GM12874 (cell line): ENCODE results near the gene OBSL1.

Experiments
- TF ChIP-seq, protein P1 (sequence below): IDR thresholded peaks from 2 replicates; pipeline ENCODE4 v1.5.1; 2011; ENCODE audit warnings: low read depth, mild to moderate bottlenecking, control low read depth, low read length, moderate library complexity; ENCODE audit not compliant: insufficient read depth

OBSL1 gene

DNA sequence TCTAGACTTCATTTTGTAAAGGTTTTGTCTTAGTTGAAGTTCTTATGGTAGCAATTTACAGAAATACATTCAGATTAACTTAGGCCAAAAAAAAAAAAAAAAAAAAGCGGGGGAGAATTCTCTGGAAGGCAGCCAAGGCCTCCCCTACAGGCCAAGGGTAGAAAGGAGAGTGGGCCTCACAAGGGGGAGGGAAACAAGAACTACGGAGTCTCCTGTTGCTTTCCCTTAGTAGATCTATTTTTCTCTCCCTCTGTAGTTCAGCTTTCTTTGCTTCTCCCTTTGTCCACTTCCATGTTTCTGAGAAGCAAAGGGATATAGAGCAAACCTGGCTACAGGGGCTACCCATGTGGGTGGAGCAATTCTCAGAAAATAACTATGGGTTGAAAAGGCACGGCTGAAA lies 23.9 kb upstream of the OBSL1 start:
- TF ChIP-seq, protein P1, sequence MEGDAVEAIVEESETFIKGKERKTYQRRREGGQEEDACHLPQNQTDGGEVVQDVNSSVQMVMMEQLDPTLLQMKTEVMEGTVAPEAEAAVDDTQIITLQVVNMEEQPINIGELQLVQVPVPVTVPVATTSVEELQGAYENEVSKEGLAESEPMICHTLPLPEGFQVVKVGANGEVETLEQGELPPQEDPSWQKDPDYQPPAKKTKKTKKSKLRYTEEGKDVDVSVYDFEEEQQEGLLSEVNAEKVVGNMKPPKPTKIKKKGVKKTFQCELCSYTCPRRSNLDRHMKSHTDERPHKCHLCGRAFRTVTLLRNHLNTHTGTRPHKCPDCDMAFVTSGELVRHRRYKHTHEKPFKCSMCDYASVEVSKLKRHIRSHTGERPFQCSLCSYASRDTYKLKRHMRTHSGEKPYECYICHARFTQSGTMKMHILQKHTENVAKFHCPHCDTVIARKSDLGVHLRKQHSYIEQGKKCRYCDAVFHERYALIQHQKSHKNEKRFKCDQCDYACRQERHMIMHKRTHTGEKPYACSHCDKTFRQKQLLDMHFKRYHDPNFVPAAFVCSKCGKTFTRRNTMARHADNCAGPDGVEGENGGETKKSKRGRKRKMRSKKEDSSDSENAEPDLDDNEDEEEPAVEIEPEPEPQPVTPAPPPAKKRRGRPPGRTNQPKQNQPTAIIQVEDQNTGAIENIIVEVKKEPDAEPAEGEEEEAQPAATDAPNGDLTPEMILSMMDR = no peak

DNA sequence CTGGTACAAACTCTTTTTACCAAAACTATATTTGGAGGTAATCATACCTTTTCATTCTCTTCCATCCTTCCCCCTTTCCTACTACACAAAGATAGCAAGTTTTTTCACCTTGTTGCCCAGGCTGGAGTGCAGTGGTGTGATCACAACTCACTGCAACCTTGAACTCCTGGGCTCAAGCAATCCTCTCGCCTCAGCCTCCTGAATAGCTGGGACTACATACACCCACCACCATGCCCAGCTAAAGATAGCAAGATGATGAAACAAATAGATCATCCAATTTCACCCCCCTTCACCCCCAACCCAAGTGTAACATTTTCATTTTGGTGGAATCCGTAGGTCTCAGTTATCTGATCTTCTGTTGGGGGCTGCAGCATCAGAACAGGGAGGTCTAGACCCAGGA lies 21.8 kb upstream of the OBSL1 start:
- TF ChIP-seq, protein P1 = no peak

DNA sequence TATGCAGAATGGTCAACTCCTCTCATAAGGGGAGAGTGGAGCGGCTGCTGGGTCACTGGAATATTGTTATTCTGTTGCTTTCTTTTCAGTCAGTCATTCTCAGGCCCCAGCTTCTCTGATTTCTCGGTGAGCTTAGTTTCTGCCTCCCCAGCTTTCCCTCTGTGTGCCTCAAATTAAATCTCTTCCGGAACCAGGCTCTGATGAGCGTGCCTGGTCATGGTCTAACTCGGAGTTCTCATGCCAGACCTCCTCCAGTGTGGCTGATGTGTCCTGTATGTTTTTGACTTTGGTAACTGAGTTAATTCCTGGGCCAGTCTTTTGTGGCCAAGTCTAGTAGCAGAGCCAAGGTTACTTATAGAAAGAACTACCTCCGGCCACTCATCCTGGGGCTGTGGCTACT lies 21.4 kb upstream of the OBSL1 start:
- TF ChIP-seq, protein P1 = no peak

DNA sequence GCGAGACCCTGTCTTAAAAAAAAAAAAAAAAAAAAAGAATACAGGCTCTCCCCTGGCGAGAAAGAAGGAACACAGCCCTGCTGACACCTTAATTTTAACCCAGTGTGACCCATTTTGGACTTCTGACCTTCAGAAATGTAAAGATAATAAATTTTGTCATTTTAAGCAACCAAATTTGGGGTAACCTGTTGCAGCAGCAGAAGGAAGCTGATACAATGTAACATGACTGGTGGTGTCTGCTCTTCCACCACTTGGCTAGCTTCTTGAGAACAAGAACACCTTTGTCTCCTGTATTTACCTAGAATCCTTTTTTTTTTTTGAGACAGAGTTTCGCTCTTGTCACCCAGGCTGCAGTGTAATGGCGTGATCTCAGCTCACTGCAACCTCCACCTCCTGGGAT lies 19.8 kb upstream of the OBSL1 start:
- TF ChIP-seq, protein P1 = no peak

DNA sequence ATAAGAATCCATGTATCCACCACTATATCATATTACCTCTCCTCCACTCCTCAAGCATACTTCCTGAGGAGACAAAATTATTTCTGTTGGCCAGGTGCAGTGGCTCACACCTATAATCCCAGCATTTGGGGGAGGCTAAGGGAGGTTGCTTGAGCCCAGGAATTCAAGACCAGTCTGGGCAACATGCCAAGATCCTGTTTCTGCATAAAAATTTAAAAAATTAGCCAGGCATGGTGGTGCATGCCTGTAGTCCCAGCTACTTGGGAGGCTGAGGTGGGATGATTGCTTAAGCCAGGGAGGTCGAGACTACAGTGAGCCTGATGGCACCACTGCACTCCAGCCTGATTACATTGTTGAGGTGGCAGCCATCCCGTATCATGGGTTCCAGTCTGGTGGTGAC lies 10.0 kb upstream of the OBSL1 start:
- TF ChIP-seq, protein P1 = no peak

DNA sequence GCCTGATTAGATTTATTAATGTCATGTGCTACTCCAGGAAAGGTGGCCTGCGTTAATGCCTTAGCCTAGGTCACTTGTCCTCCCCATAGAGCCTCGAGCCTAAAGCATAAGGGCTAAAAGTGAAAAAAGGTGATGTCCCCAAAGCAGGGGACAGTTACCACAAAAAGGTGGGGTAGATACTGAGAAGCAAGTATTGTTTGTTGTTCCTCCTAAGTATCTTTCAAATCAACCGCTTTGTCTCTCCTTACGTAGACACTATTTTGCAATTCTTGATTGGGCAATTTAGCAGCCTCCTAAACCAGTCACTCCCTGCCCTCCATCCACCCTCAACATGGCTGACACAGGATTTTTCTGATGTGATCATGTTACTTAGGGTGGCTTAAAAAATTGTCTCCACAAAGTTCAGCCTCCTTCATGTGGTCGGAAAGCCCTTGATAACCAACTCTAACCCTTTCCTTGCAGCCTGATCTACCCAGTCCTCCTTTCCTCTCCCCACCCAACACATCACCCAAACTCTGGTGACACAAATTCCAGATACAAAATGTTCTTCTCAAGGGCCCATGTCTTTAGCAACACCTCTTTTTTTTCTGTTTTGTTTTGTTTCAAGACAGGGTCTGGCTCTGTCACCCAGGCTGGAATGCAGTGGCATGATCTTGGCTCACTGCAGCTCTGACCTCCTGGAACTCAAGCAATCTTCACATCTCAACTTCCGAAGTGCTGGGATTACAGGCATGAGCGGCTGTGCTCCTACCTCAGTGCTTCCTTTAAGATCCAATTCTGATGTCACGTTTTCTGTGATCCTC lies 7.7 kb upstream of the OBSL1 start:
- TF ChIP-seq, protein P1 = no peak

DNA sequence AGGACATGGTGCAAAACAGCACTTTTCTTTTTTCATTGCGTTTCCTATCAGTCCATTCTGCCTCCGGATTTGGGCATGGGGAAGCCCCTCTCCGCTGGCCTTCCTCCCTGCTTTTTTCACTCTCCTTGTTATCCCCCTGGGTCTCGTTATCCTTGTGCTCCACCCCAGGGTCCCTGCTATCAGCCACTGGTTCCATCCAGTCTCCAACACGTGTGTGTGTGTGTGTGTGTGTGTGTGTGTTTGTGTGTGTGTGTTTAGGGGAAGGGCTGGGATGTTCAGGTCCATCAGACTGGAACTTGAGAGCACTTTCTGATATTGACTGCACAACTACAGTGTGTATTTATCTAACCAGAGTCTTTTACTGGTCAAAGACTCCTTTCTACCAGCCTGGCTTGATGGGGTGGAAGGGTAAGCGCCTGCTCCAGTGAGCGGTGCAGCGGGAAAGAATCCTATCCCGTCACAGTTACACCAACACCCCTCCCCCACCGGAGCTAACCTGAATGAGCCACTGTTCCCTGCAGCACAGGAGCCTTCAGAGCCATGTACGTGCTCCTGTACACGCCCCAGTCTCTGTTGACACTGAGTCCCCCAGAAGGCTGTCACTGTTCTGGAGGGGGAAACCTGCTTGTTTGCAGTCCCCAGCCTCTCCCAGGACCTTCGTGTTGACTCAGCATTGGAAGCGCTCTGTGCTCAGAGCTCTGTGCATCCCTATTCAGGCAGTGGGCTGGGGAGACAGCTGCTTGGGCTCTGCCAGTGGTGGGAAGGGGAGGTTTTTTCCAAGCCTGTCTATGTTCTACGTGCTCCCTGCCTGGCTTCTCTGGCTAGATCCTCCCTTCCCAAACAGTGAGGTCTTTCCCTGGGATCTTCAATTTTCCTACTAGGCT lies 5.4 kb upstream of the OBSL1 start:
- TF ChIP-seq, protein P1 = no peak
